Endothelial cell of umbilical vein (primary cell): ENCODE results near the gene HIF1AN. TPM values are rescaled to one million over a fixed set of nuclear protein-coding genes. Genes with fewer than 3 reads are reported as not detected.

Experiments used
- BruUV-seq: library from RNA; stranded (reverse); fragments of 400-500 nt; replicated peaks from 2 replicates; lab custom pipeline; 2021; lab: Mats Ljungman, UMichigan
- CTCF ChIA-PET: fragments of 300-600, 350-600 bp; sonication (Branson Sonifier 250); formaldehyde crosslinking; loops from one replicate; lab custom pipeline; 2021; ENCODE audit warnings: antibody characterized with exemption, inconsistent platforms; lab: Charles Lee
- POLR2A ChIA-PET: fragments of 300-600, 350-600 bp; sonication (Branson Sonifier 250); formaldehyde crosslinking; loops from one replicate; lab custom pipeline; 2021; ENCODE audit warnings: antibody characterized with exemption, inconsistent platforms; lab: Charles Lee
- DNase-seq: peaks from one replicate; pipeline ENCODE4 v3.0.0-alpha.2; 2011; ENCODE audit warnings: low read depth, low spot score
- FAIRE-seq: peaks from 2 replicates; lab custom pipeline; 2011; peaks lifted over from hg19 to GRCh38; lab: Jason Lieb, UNC
- H2AFZ ChIP-seq: 2 replicates; pipeline ENCODE4 v1.6.0; 2012; ENCODE audit warnings: low read depth, low read length, control low read depth, inconsistent platforms
- H3K27ac ChIP-seq: 2 replicates; pipeline ENCODE4 v1.5.1; 2011; ENCODE audit warnings: low read depth, mild to moderate bottlenecking, control low read depth, low read length, moderate library complexity; ENCODE audit not compliant: insufficient read depth
- H3K27me3 ChIP-seq, 2 experiments: 2 replicates each; pipeline versions ENCODE4 v1.6.0 to v1.6.1; 2011; ENCODE audit warnings: low read length in 2 of 2, mixed read lengths in 1 of 2; ENCODE audit not compliant: control insufficient read depth in 2 of 2, insufficient read depth in 2 of 2
- H3K36me3 ChIP-seq, 2 experiments: 2 replicates in 1 of 2; 3 replicates in 1 of 2; pipeline ENCODE4 v1.5.1; 2011; ENCODE audit warnings: low read length in 2 of 2, mild to moderate bottlenecking in 1 of 2, moderate library complexity in 1 of 2; ENCODE audit not compliant: control insufficient read depth in 2 of 2, insufficient read depth in 2 of 2; ENCODE audit errors: extremely low read depth in 1 of 2
- H3K4me1 ChIP-seq: 3 replicates; pipeline ENCODE4 v1.5.1; 2011; ENCODE audit warnings: mild to moderate bottlenecking, low read length; ENCODE audit not compliant: control insufficient read depth, insufficient read depth; ENCODE audit errors: extremely low read depth
- H3K4me2 ChIP-seq: 2 replicates; pipeline ENCODE4 v1.6.1; 2011; ENCODE audit warnings: low read length, control low read depth, mixed read lengths; ENCODE audit not compliant: insufficient read depth
- H3K4me3 ChIP-seq, 3 experiments: fragments of 200-600 bp in 1 of 3; sonication (generic), shearing (Covaris generic) in 1 of 3; replicated peaks in 1 of 3; 2 replicates each; pipeline ENCODE4 v1.5.1; 2011 to 2016; ENCODE audit warnings: control low read depth in 3 of 3, low read length in 3 of 3, mild to moderate bottlenecking in 2 of 3, inconsistent platforms in 1 of 3, low read depth in 1 of 3, moderate library complexity in 1 of 3; ENCODE audit not compliant: insufficient read depth in 1 of 3
- H3K79me2 ChIP-seq: 2 replicates; pipeline ENCODE4 v1.6.0; 2012; ENCODE audit warnings: low read length, inconsistent platforms; ENCODE audit not compliant: control insufficient read depth, insufficient read depth
- H3K9ac ChIP-seq: replicated peaks from 2 replicates; pipeline ENCODE3; 2011; ENCODE audit warnings: low read length, control low read depth; ENCODE audit not compliant: insufficient read depth; ENCODE audit errors: extremely low read depth
- H3K9me1 ChIP-seq: replicated peaks from 3 replicates; pipeline ENCODE4 v1.6.0; 2011; ENCODE audit warnings: mild to moderate bottlenecking, low read length; ENCODE audit not compliant: control insufficient read depth, insufficient read depth; ENCODE audit errors: extremely low read depth
- H3K9me3 ChIP-seq: replicated peaks from 2 replicates; pipeline ENCODE4 v1.5.1; 2012; ENCODE audit warnings: low read length, inconsistent platforms; ENCODE audit not compliant: control insufficient read depth, insufficient read depth
- H4K20me1 ChIP-seq: replicated peaks from 2 replicates; pipeline ENCODE3; 2011; ENCODE audit warnings: mild to moderate bottlenecking, low read length; ENCODE audit not compliant: control insufficient read depth, insufficient read depth; ENCODE audit errors: extremely low read depth
- EZH2 ChIP-seq: IDR thresholded peaks from 2 replicates; pipeline ENCODE4 v1.6.1; 2012; ENCODE audit warnings: borderline replicate concordance, low read depth, mild to moderate bottlenecking, moderate library complexity, low read length, inconsistent platforms; ENCODE audit not compliant: severe bottlenecking
- FOS ChIP-seq: IDR thresholded peaks from 2 replicates; pipeline ENCODE4 v1.6.1; 2011; ENCODE audit warnings: mild to moderate bottlenecking, low read length, moderate library complexity, borderline replicate concordance; ENCODE audit not compliant: insufficient read depth
- GATA2 ChIP-seq: IDR thresholded peaks from 2 replicates; pipeline ENCODE4 v1.7.0; 2011; ENCODE audit warnings: low read depth, mild to moderate bottlenecking, moderate library complexity, mixed read lengths, low read length; ENCODE audit not compliant: insufficient read length, insufficient read depth
- JUN ChIP-seq: IDR thresholded peaks from 2 replicates; pipeline ENCODE4 v1.6.1; 2011; ENCODE audit warnings: borderline replicate concordance, low read depth; ENCODE audit not compliant: insufficient read length, insufficient read depth
- MYC ChIP-seq: IDR thresholded peaks from one replicate; pipeline ENCODE4 v1.6.1; 2011; ENCODE audit warnings: mild to moderate bottlenecking, low read depth, low read length
- POLR2A ChIP-seq: IDR thresholded peaks from 2 replicates; pipeline ENCODE4 v1.6.1; 2012; ENCODE audit warnings: low read depth, mild to moderate bottlenecking, control low read depth, low read length
- POLR2AphosphoS5 ChIP-seq: IDR thresholded peaks from 2 replicates; pipeline ENCODE4 v1.6.1; 2012; ENCODE audit warnings: low read depth, mild to moderate bottlenecking, control low read depth, low read length, moderate library complexity; ENCODE audit not compliant: insufficient read depth
- dilution Hi-C: fragments of 300-500 bp; cut with MboI; formaldehyde crosslinking; loops from one replicate; pipeline ENCODE4 v1.15.0; 2019; ENCODE audit warnings: low sequenced_read_pairs; ENCODE audit not compliant: extremely low pct_ligation_motif_present
- intact Hi-C: fragments of 100-400 bp; cut with micrococcal nuclease; formaldehyde crosslinking; loops from one replicate; pipeline ENCODE4 v1.10.0; 2022
- polyA plus RNA-seq, 4 experiments: library from polyadenylated mRNA; depleted of rRNA in 3 of 4; stranded (reverse) in 3 of 4; unstranded in 1 of 4; fragments of >200 nt; gene quantifications; 2 replicates each; pipeline versions ENCODE4 v1.2.1 to v1.2.3, GENCODE V29; 2011 to 2012; ENCODE audit warnings: missing spikeins in 1 of 4
- total RNA-seq: library from RNA; stranded (reverse); gene quantifications from 2 replicates; pipeline ENCODE4 v1.2.3, GENCODE V29; 2021
- TF ChIP-seq, protein P1 (sequence below), 2 donors: IDR thresholded peaks; 1 replicate in 1 of 2; 2 replicates in 1 of 2; pipeline ENCODE4 v1.5.1; 2011; ENCODE audit warnings: low read length in 2 of 2, mild to moderate bottlenecking in 2 of 2, moderate library complexity in 2 of 2, control low read depth in 1 of 2, inconsistent platforms in 1 of 2, low read depth in 1 of 2; ENCODE audit not compliant: insufficient read depth in 1 of 2; ENCODE audit errors: extremely low read depth in 1 of 2
- TF ChIP-seq, protein P2 (sequence below): IDR thresholded peaks from 2 replicates; pipeline ENCODE4 v1.6.1; 2011; ENCODE audit not compliant: insufficient read depth, insufficient read length

HIF1AN gene
- total and polyA plus RNA-seq, 2 donors (not counting 3 experiments of a cell fraction or from before 2014, with no cell fraction given): 7.3 to 34.0 TPM

DNA sequence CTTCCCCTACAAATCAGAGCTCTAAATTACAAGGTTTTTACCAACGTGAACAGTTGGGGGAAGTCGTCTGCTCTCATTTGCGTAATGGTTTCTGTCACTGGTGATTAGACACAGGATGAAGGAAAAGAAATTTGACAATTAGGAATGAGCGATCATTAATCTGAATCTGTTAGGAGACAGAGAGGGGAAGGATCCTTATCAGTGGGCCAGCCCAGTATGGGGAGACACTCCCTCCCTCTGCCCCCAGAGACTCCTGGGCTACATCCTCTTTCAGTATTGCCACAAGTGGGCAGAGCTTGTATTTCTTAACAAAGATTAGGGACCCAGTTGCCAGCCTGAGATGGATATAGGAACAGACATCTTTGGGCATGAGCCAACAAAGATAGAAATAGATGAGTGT, 15.5 kb downstream of the HIF1AN start:
- CTCF ChIA-PET: interaction anchor here (1.0 to 1.2 kb wide), 2 partner anchors 11 to 33 kb away, joined by 4 read pairs; no protein-coding TSS in a partner anchor
- dilution Hi-C loops: no loop called here
- TF ChIP-seq FOS (no peak), GATA2 (no peak), EZH2 (no peak), MYC (no peak), POLR2AphosphoS5 (no peak), JUN (no peak)
- H3K9ac ChIP-seq: no peak overlapping the region
- DNase-seq: no peak
- POLR2A ChIA-PET: no interaction called here
- peaks cover 8 to 27% of the 10 kb centered on the region in 2 experiments for H3K36me3 ChIP-seq
- no peak overlapping the region for H3K27ac ChIP-seq
- intact Hi-C loops: no loop called here
- BruUV-seq: no TSS peak
- no peak for FAIRE-seq
- no peaks in the 10 kb centered on the region for H3K9me1 ChIP-seq
- no peaks in the 10 kb centered on the region for H4K20me1 ChIP-seq
- H3K4me1 ChIP-seq: no peaks in the 10 kb centered on the region
- H3K27me3 ChIP-seq: no peaks in the 10 kb centered on the region
- H3K4me2 ChIP-seq: no peak overlapping the region
- no peaks in the 10 kb centered on the region for H3K79me2 ChIP-seq
- no peaks in the 10 kb centered on the region for H3K9me3 ChIP-seq
- no peak overlapping the region for H2AFZ ChIP-seq
- H3K4me3 ChIP-seq: no peak overlapping the region

DNA sequence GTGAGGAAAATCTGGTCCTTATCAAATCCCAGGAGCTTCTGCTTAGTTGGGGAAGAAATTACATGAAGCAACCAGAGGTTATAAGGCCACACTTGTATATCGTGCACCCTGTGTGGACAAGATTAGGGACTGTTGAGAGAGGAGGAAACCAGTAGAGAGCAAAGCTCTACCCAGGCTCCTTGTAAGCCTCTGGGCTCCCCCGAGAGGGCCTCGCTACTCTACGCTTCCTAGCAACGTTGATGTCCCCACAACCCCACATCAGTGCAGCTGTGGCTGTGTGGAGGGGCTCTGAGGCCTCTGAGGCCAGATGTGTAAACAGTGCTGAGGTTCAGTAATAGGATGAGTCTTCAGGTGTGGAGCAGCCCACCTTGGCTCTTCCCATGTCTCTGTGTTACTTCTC, 16.0 kb downstream of the HIF1AN start:
- TF ChIP-seq FOS (no peak), EZH2 (no peak), POLR2A (no peak), MYC (no peak), JUN (no peak), POLR2AphosphoS5 (no peak), GATA2 (no peak)
- TF ChIP-seq, protein P1, sequence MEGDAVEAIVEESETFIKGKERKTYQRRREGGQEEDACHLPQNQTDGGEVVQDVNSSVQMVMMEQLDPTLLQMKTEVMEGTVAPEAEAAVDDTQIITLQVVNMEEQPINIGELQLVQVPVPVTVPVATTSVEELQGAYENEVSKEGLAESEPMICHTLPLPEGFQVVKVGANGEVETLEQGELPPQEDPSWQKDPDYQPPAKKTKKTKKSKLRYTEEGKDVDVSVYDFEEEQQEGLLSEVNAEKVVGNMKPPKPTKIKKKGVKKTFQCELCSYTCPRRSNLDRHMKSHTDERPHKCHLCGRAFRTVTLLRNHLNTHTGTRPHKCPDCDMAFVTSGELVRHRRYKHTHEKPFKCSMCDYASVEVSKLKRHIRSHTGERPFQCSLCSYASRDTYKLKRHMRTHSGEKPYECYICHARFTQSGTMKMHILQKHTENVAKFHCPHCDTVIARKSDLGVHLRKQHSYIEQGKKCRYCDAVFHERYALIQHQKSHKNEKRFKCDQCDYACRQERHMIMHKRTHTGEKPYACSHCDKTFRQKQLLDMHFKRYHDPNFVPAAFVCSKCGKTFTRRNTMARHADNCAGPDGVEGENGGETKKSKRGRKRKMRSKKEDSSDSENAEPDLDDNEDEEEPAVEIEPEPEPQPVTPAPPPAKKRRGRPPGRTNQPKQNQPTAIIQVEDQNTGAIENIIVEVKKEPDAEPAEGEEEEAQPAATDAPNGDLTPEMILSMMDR (IDR thresholded peaks at IDR 0.05; ENCODE audit: extremely low read depth in 1 of 2, insufficient read depth in 1 of 2, low read depth in 1 of 2, low read length in 2 of 2): no peak
- TF ChIP-seq, protein P2, sequence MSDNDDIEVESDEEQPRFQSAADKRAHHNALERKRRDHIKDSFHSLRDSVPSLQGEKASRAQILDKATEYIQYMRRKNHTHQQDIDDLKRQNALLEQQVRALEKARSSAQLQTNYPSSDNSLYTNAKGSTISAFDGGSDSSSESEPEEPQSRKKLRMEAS: no peak
- BruUV-seq: no TSS peak
- H3K4me2 ChIP-seq: no peak overlapping the region
- H3K4me3 ChIP-seq: no peak overlapping the region
- H4K20me1 ChIP-seq: no peaks in the 10 kb centered on the region
- H2AFZ ChIP-seq: no peak overlapping the region
- H3K9ac ChIP-seq: no peak overlapping the region
- intact Hi-C loops (no loop called here), dilution Hi-C loops (no loop called here)
- H3K79me2 ChIP-seq: no peaks in the 10 kb centered on the region
- no peak overlapping the region for H3K27ac ChIP-seq
- no peaks in the 10 kb centered on the region for H3K4me1 ChIP-seq
- POLR2A ChIA-PET: no interaction called here
- no peaks in the 10 kb centered on the region for H3K9me1 ChIP-seq
- FAIRE-seq: no peak
- no peaks in the 10 kb centered on the region for H3K27me3 ChIP-seq
- peaks cover 8 to 27% of the 10 kb centered on the region in 2 experiments for H3K36me3 ChIP-seq
- no peak for DNase-seq
- no peaks in the 10 kb centered on the region for H3K9me3 ChIP-seq
- CTCF ChIA-PET: interaction anchor here (1.1 kb wide), 1 partner anchor 11 kb away, joined by 5 read pairs; no protein-coding TSS in a partner anchor
